Karpas-422 (cell line): ENCODE measurements around the gene ARL2BP. TPM values are rescaled to one million over a fixed set of nuclear protein-coding genes. Genes with fewer than 3 reads are reported as not detected.
"Not testable (repeated sequence)": the region's sequence is repeated elsewhere in the genome, so short reads cannot be mapped to it uniquely, and the experiment has no call there.

Experiments used
- DNase-seq: peaks from one replicate; pipeline ENCODE4 v3.0.0-alpha.2; 2015
- H2AFZ ChIP-seq: fragments of 200-600 bp; sonication (generic); 2 replicates; pipeline ENCODE4 v1.6.1; 2014; ENCODE audit warnings: antibody characterized with exemption, low read length, mixed read lengths
- H3K27ac ChIP-seq: fragments of 200-600 bp; sonication (generic); 2 replicates; pipeline ENCODE4 v1.5.1; 2014; ENCODE audit warnings: mild to moderate bottlenecking, low read length, moderate library complexity
- H3K27me3 ChIP-seq: fragments of 200-600 bp; sonication (generic); 2 replicates; pipeline ENCODE4 v1.6.1; 2014; ENCODE audit warnings: low read length, mixed read lengths
- H3K36me3 ChIP-seq: fragments of 200-600 bp; sonication (generic); 2 replicates; pipeline ENCODE4 v1.6.1; 2014; ENCODE audit warnings: low read length, mixed read lengths; ENCODE audit not compliant: insufficient read depth
- H3K4me1 ChIP-seq: fragments of 200-600 bp; sonication (generic); 2 replicates; pipeline ENCODE4 v1.6.1; 2014; ENCODE audit warnings: mild to moderate bottlenecking, low read length, mixed read lengths
- H3K4me2 ChIP-seq: fragments of 200-600 bp; sonication (generic); 2 replicates; pipeline ENCODE4 v1.6.1; 2014; ENCODE audit warnings: low read length, low read depth, mild to moderate bottlenecking; ENCODE audit not compliant: poor library complexity, severe bottlenecking
- H3K4me3 ChIP-seq: fragments of 200-600 bp; sonication (generic); 2 replicates; pipeline ENCODE4 v1.5.1; 2014; ENCODE audit warnings: mild to moderate bottlenecking, antibody characterized with exemption, low read length, mixed read lengths
- H3K79me2 ChIP-seq: fragments of 200-600 bp; sonication (generic); 2 replicates; pipeline ENCODE4 v1.6.1; 2014; ENCODE audit warnings: mild to moderate bottlenecking, low read length, mixed read lengths
- H3K9ac ChIP-seq: fragments of 200-600 bp; sonication (generic); 2 replicates; pipeline ENCODE4 v1.6.0; 2014; ENCODE audit warnings: low read length
- H3K9me2 ChIP-seq: fragments of 200-600 bp; sonication (generic), shearing (Covaris generic); replicated peaks from 2 replicates; pipeline ENCODE4 v1.6.0; 2014; ENCODE audit warnings: mild to moderate bottlenecking, low read length, moderate library complexity; ENCODE audit not compliant: insufficient read depth
- H3K9me3 ChIP-seq: fragments of 300-700, 200-600 bp; sonication (generic); 2 replicates; pipeline ENCODE4 v1.6.1; 2014; ENCODE audit warnings: low read length, mixed read lengths
- H4K20me1 ChIP-seq: fragments of 200-600 bp; sonication (generic); 2 replicates; pipeline ENCODE4 v1.6.1; 2014; ENCODE audit warnings: mild to moderate bottlenecking, antibody characterized with exemption, low read length, low read depth; ENCODE audit not compliant: insufficient read depth
- total RNA-seq: library from RNA; depleted of rRNA; stranded (reverse); fragments of >200 nt; shearing (Covaris generic); gene quantifications from 2 replicates; pipeline ENCODE4 v1.2.3, GENCODE V29; 2014; ENCODE audit warnings: low replicate concordance

The ARL2BP gene
- total RNA-seq, 1 experiment from 2014 or later, result 96.8 TPM

GRCh38 chr16:57262841-57263540, 17.9 kb downstream of the ARL2BP start:
- Histone ChIP-seq H4K20me1 (no peaks in the 10 kb centered on the region), H3K4me1 (peaks cover 4% of the 10 kb centered on the region), H3K27me3 (no peaks in the 10 kb centered on the region), H3K9me3 (no peaks in the 10 kb centered on the region), H2AFZ (no peak overlapping the region), H3K79me2 (no peaks in the 10 kb centered on the region), H3K4me3 (no peak overlapping the region), H3K27ac (no peak overlapping the region), H3K9me2 (no peaks in the 10 kb centered on the region), H3K4me2 (no peak overlapping the region), H3K9ac (no peak overlapping the region), H3K36me3 (no peaks in the 10 kb centered on the region)
- no peak for DNase-seq

- Histone ChIP-seq H3K27ac (no peak overlapping the region), H3K9me3 (no peaks in the 10 kb centered on the region), H3K36me3 (no peaks in the 10 kb centered on the region), H3K4me1 (peaks cover 4% of the 10 kb centered on the region), H3K4me2 (no peak overlapping the region), H3K9ac (no peak overlapping the region), H4K20me1 (no peaks in the 10 kb centered on the region), H3K9me2 (no peaks in the 10 kb centered on the region), H3K79me2 (no peaks in the 10 kb centered on the region), H2AFZ (no peak overlapping the region), H3K4me3 (no peak overlapping the region), H3K27me3 (no peaks in the 10 kb centered on the region)
- DNase-seq, result no peak
These were observed 18.7 kb downstream of the ARL2BP start for GRCh38 chr16:57263541-57264351.

GRCh38 chr16:57264381-57264780, 19.3 kb downstream of the ARL2BP start:
- Histone ChIP-seq H3K9ac (no peak overlapping the region), H3K36me3 (no peaks in the 10 kb centered on the region), H3K4me2 (no peak overlapping the region), H3K27me3 (no peaks in the 10 kb centered on the region), H3K4me1 (peaks cover 4% of the 10 kb centered on the region), H3K4me3 (no peak overlapping the region), H3K79me2 (no peaks in the 10 kb centered on the region), H4K20me1 (no peaks in the 10 kb centered on the region), H2AFZ (no peak overlapping the region), H3K9me3 (no peaks in the 10 kb centered on the region), H3K27ac (no peak overlapping the region), H3K9me2 (no peaks in the 10 kb centered on the region)
- DNase-seq, result no peak

GRCh38 chr16:57264950-57265371, 19.9 kb downstream of the ARL2BP start:
- Histone ChIP-seq H3K4me2 (no peak overlapping the region), H3K79me2 (no peaks in the 10 kb centered on the region), H3K27me3 (no peaks in the 10 kb centered on the region), H4K20me1 (no peaks in the 10 kb centered on the region), H3K36me3 (no peaks in the 10 kb centered on the region), H3K9me2 (no peaks in the 10 kb centered on the region), H3K9ac (no peak overlapping the region), H3K9me3 (no peaks in the 10 kb centered on the region), H3K4me3 (no peak overlapping the region), H2AFZ (no peak overlapping the region), H3K4me1 (peaks cover 4% of the 10 kb centered on the region), H3K27ac (no peak overlapping the region)
- DNase-seq, result no peak

- H3K36me3 ChIP-seq, result no peaks in the 10 kb centered on the region
- no peak overlapping the region for H3K4me3 ChIP-seq
- H3K4me1 ChIP-seq, result no peaks in the 10 kb centered on the region
- H3K9me2 ChIP-seq, result no peaks in the 10 kb centered on the region
- no peaks in the 10 kb centered on the region for H3K9me3 ChIP-seq
- H3K27ac ChIP-seq, result no peak overlapping the region
- H2AFZ ChIP-seq, result no peak overlapping the region
- no peak for DNase-seq
- no peak overlapping the region for H3K4me2 ChIP-seq
- no peak overlapping the region for H3K9ac ChIP-seq
- H4K20me1 ChIP-seq, result no peaks in the 10 kb centered on the region
- H3K27me3 ChIP-seq, result no peaks in the 10 kb centered on the region
- H3K79me2 ChIP-seq, result no peaks in the 10 kb centered on the region
These were observed 20.9 kb downstream of the ARL2BP start for GRCh38 chr16:57265850-57266530.

GRCh38 chr16:57266531-57267260, 21.6 kb downstream of the ARL2BP start:
- Histone ChIP-seq H3K27ac (no peak overlapping the region), H3K27me3 (no peaks in the 10 kb centered on the region), H3K9me3 (no peaks in the 10 kb centered on the region), H4K20me1 (no peaks in the 10 kb centered on the region), H3K4me3 (no peak overlapping the region), H3K4me2 (no peak overlapping the region), H3K4me1 (no peaks in the 10 kb centered on the region), H3K9ac (no peak overlapping the region), H3K79me2 (no peaks in the 10 kb centered on the region), H3K36me3 (no peaks in the 10 kb centered on the region), H2AFZ (no peak overlapping the region), H3K9me2 (no peaks in the 10 kb centered on the region)
- DNase-seq, result no peak

- H3K9ac ChIP-seq, H3K27me3 ChIP-seq, H2AFZ ChIP-seq, DNase-seq, H3K4me3 ChIP-seq, H3K9me2 ChIP-seq, H3K4me1 ChIP-seq, H4K20me1 ChIP-seq, H3K79me2 ChIP-seq, H3K27ac ChIP-seq, H3K9me3 ChIP-seq, H3K4me2 ChIP-seq, H3K36me3 ChIP-seq: not testable (repeated sequence)
These were observed 22.3 kb downstream of the ARL2BP start for GRCh38 chr16:57267343-57267742.
